Brain microvascular endothelial cell (primary cell): ENCODE results near the gene AMN1.

Experiments used
- DNase-seq: peaks from one replicate; pipeline ENCODE4 v3.0.0-alpha.2; 2020
- H3K27ac ChIP-seq: fragments of 250-450 bp; sonication (Bioruptor Pico); 2 replicates; pipeline ENCODE4 v1.5.1; 2020; ENCODE audit warnings: mild to moderate bottlenecking, moderate library complexity
- H3K27me3 ChIP-seq: fragments of 250-450 bp; sonication (Bioruptor Pico); replicated peaks from 2 replicates; pipeline ENCODE4 v1.5.1; 2020; ENCODE audit warnings: mild to moderate bottlenecking
- H3K36me3 ChIP-seq: fragments of 250-450 bp; sonication (Bioruptor Pico); replicated peaks from 2 replicates; pipeline ENCODE4 v1.5.1; 2020; ENCODE audit warnings: mild to moderate bottlenecking
- H3K4me3 ChIP-seq: 2 replicates; pipeline ENCODE4 v1.5.1; 2011; ENCODE audit warnings: low read depth, mild to moderate bottlenecking, control low read depth, low read length, moderate library complexity
- CTCF ChIP-seq: IDR thresholded peaks from 2 replicates; pipeline ENCODE4 v1.5.1; 2011; ENCODE audit warnings: low read depth, mild to moderate bottlenecking, moderate library complexity, low read length, control low read depth, inconsistent platforms; ENCODE audit errors: missing control alignments
- in situ Hi-C: cut with HindIII; loops from 2 replicates; pipeline ENCODE4 v1.10.0; 2017; ENCODE audit warnings: low sequenced_read_pairs, low pct_ligation_motif_present

The AMN1 gene

GRCh38 chr12:31622038-31622437 is 106.8 kb downstream of the AMN1 start:
- H3K4me3 ChIP-seq, result no peak overlapping the region
- no peak for TF ChIP-seq CTCF
- H3K27me3 ChIP-seq, result no peaks in the 10 kb centered on the region
- no peak for DNase-seq
- in situ Hi-C loops, result no loop called here
- no peaks in the 10 kb centered on the region for H3K36me3 ChIP-seq
- H3K27ac ChIP-seq, result no peak overlapping the region
